ENCODE measurements around the gene GLI3.

Gene GLI3

DNA sequence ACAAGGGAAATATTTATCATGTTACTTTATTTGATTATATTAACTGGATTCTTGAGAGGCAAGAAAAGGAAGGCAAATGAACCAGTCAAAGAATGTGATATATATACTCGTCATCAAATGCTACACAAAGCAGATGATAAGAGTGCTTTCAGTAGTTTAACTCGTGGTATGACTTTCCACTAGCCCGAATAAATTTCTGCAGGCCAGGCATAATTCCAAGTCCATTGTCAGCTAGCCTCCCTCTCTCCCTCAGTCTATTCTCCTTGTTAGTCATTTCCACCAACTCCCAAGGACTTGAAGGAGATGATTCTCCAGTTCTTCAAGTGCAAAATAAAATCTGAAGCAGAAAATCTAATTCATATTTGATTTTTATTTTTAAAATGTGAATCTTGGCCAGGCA lies 190.5 kb downstream of the GLI3 start:
- Histone ChIP-seq H3K4me3 (ENCODE audit: low read depth in 1 of 2, low read length in 1 of 2) (no peak overlapping the region), H3K36me3 (no peaks in the 10 kb centered on the region), H3K9me3 (no peaks in the 10 kb centered on the region), H3K27me3 (peaks cover 9% of the 10 kb centered on the region), H3K27ac (no peak overlapping the region), H3K4me1 (ENCODE audit: control insufficient read depth in 1 of 2, insufficient read depth in 1 of 2, low read depth in 1 of 2, low read length in 1 of 2) (no peaks in the 10 kb centered on the region)
- TF ChIP-seq, protein P1, sequence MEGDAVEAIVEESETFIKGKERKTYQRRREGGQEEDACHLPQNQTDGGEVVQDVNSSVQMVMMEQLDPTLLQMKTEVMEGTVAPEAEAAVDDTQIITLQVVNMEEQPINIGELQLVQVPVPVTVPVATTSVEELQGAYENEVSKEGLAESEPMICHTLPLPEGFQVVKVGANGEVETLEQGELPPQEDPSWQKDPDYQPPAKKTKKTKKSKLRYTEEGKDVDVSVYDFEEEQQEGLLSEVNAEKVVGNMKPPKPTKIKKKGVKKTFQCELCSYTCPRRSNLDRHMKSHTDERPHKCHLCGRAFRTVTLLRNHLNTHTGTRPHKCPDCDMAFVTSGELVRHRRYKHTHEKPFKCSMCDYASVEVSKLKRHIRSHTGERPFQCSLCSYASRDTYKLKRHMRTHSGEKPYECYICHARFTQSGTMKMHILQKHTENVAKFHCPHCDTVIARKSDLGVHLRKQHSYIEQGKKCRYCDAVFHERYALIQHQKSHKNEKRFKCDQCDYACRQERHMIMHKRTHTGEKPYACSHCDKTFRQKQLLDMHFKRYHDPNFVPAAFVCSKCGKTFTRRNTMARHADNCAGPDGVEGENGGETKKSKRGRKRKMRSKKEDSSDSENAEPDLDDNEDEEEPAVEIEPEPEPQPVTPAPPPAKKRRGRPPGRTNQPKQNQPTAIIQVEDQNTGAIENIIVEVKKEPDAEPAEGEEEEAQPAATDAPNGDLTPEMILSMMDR (IDR thresholded peaks at IDR 0.05), result no peak

DNA sequence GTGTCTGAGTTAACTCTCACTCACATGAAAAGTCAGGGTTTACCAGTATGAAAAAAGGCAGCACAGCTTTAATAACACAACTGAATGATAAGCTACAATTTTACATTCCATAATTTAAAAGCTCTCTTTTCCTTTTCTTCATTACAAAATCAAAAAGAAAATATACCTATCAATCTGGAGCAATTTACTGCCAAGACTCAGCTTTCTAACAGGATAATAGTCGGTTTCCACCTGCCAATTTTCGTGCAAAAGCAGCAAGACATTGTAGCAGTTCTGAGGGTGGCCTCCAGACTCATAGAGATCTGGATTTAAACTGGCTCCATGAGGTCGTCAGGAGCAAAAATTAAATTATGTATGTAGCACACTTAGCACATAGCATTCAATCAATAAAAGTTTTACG lies 191.0 kb downstream of the GLI3 start:
- Histone ChIP-seq H3K9me3 (no peaks in the 10 kb centered on the region), H3K27ac (no peak overlapping the region), H3K4me3 (ENCODE audit: low read depth in 1 of 2, low read length in 1 of 2) (no peak overlapping the region), H3K27me3 (peaks cover 12% of the 10 kb centered on the region), H3K4me1 (ENCODE audit: control insufficient read depth in 1 of 2, insufficient read depth in 1 of 2, low read depth in 1 of 2, low read length in 1 of 2) (no peaks in the 10 kb centered on the region), H3K36me3 (no peaks in the 10 kb centered on the region)
- TF ChIP-seq, protein P1 (IDR thresholded peaks at IDR 0.05), result no peak

DNA sequence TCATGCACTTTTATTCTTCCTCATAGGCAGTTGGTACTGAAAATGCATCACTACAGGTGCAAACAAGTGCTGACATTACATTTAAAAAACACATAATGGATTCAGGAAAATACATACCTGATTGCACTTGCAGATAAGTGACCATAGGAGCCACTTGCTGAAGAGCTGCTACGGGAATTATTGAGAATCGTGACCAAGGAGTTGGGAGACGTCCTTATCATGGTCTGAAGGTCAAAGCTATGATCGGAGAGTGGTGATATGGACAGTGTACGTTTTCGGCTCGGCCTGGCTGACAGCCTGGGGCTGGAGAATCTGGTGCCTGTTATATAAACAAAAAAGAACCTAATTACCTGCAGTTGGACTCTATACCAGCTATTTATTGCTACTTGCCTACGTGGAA lies 197.1 kb downstream of the GLI3 start:
- no peaks in the 10 kb centered on the region for H3K36me3 ChIP-seq
- TF ChIP-seq, protein P1 (IDR thresholded peaks at IDR 0.05), result no peak
- peaks cover 20% of the 10 kb centered on the region for H3K27me3 ChIP-seq
- H3K9me3 ChIP-seq, result no peaks in the 10 kb centered on the region
- no peak overlapping the region for H3K4me3 ChIP-seq (ENCODE audit: low read depth in 1 of 2, low read length in 1 of 2)
- H3K27ac ChIP-seq, result no peak overlapping the region
- no peaks in the 10 kb centered on the region for H3K4me1 ChIP-seq (ENCODE audit: control insufficient read depth in 1 of 2, insufficient read depth in 1 of 2, low read depth in 1 of 2, low read length in 1 of 2)

- Histone ChIP-seq H3K36me3 (no peaks in the 10 kb centered on the region), H3K27ac (no peak overlapping the region), H3K4me1 (ENCODE audit: control insufficient read depth in 1 of 2, insufficient read depth in 1 of 2, low read depth in 1 of 2, low read length in 1 of 2) (no peaks in the 10 kb centered on the region), H3K9me3 (no peaks in the 10 kb centered on the region), H3K27me3 (peaks cover 3% of the 10 kb centered on the region), H3K4me3 (ENCODE audit: low read depth in 1 of 2, low read length in 1 of 2) (no peak overlapping the region)
- TF ChIP-seq, protein P1 (IDR thresholded peaks at IDR 0.05), result no peak
These were observed 201.8 kb downstream of the GLI3 start for GRCh38 chr7:42035210-42035609.

GRCh38 chr7:42033480-42033879 lies 203.5 kb downstream of the GLI3 start:
- Histone ChIP-seq H3K4me3 (ENCODE audit: low read depth in 1 of 2, low read length in 1 of 2) (no peak overlapping the region), H3K4me1 (ENCODE audit: control insufficient read depth in 1 of 2, insufficient read depth in 1 of 2, low read depth in 1 of 2, low read length in 1 of 2) (no peaks in the 10 kb centered on the region), H3K27me3 (no peaks in the 10 kb centered on the region), H3K27ac (no peak overlapping the region), H3K9me3 (no peaks in the 10 kb centered on the region), H3K36me3 (no peaks in the 10 kb centered on the region)
- TF ChIP-seq, protein P1 (IDR thresholded peaks at IDR 0.05), result no peak

- no peak overlapping the region for H3K4me3 ChIP-seq (ENCODE audit: low read depth in 1 of 2, low read length in 1 of 2)
- H3K27me3 ChIP-seq, result peaks cover 3% of the 10 kb centered on the region
- H3K36me3 ChIP-seq, result no peaks in the 10 kb centered on the region
- no peaks in the 10 kb centered on the region for H3K9me3 ChIP-seq
- TF ChIP-seq, protein P1 (IDR thresholded peaks at IDR 0.05), result no peak
- H3K27ac ChIP-seq, result no peak overlapping the region
- no peaks in the 10 kb centered on the region for H3K4me1 ChIP-seq (ENCODE audit: control insufficient read depth in 1 of 2, insufficient read depth in 1 of 2, low read depth in 1 of 2, low read length in 1 of 2)
These were observed 207.6 kb downstream of the GLI3 start for GRCh38 chr7:42029405-42029804.

Measured in neutrophil (primary cell).